ENCODE data around the gene PIEZO2.
"Not testable (repeated sequence)": the region's sequence is repeated elsewhere in the genome, so short reads cannot be mapped to it uniquely, and the experiment has no call there.

DNA sequence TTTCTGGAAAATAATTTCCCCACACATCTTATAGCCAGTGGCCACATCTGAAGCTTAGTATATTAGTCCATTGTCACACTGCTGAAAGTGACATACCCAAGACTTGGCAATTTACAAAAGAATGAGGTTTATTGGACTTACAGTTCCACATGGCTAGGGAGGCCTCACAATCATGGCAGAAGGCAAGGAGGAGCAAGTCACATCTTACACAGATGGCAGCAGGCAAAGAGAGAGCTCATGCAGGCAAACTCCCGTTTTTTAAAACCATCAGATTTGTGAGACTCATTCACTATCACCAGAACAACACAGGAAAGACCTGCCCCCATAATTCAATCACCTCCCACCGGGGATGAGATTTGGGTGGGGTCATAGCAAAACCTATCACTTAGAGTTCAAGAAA lies 303.3 kb downstream of the PIEZO2 start:
- TF ChIP-seq, protein P1, sequence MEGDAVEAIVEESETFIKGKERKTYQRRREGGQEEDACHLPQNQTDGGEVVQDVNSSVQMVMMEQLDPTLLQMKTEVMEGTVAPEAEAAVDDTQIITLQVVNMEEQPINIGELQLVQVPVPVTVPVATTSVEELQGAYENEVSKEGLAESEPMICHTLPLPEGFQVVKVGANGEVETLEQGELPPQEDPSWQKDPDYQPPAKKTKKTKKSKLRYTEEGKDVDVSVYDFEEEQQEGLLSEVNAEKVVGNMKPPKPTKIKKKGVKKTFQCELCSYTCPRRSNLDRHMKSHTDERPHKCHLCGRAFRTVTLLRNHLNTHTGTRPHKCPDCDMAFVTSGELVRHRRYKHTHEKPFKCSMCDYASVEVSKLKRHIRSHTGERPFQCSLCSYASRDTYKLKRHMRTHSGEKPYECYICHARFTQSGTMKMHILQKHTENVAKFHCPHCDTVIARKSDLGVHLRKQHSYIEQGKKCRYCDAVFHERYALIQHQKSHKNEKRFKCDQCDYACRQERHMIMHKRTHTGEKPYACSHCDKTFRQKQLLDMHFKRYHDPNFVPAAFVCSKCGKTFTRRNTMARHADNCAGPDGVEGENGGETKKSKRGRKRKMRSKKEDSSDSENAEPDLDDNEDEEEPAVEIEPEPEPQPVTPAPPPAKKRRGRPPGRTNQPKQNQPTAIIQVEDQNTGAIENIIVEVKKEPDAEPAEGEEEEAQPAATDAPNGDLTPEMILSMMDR (IDR thresholded peaks at IDR 0.05) = not testable (repeated sequence)
- TF ChIP-seq EP300 (IDR thresholded peaks at IDR 0.05) = not testable (repeated sequence)

All from upper lobe of left lung (tissue), 4 donors.